Panc1 (cell line): ENCODE results near the gene PPP1R2. TPM values are rescaled to one million over a fixed set of nuclear protein-coding genes. Genes with fewer than 3 reads are reported as not detected.

Source experiments
- ATAC-seq: fragments of 200-7000 bp; cut with Tn5 transposase; 2 replicates; pipeline ENCODE4 v1.9.1; 2020; ENCODE audit warnings: mild to moderate bottlenecking, moderate library complexity
- BruUV-seq: library from RNA; stranded (reverse); fragments of 400-500 nt; replicated peaks from 2 replicates; lab custom pipeline; 2021; lab: Mats Ljungman, UMichigan
- CTCF ChIA-PET: fragments of 300-600 bp; sonication (Branson Sonifier 250); formaldehyde crosslinking; loops from one replicate; lab custom pipeline; 2022; ENCODE audit warnings: antibody characterized with exemption; lab: Charles Lee
- POLR2A ChIA-PET: fragments of 300-600 bp; sonication (Branson Sonifier 250); formaldehyde crosslinking; loops from one replicate; lab custom pipeline; 2022; ENCODE audit warnings: antibody characterized with exemption; lab: Charles Lee
- DNase-seq: peaks from one replicate; pipeline ENCODE4 v3.0.0-alpha.2; 2010; ENCODE audit warnings: low read depth, low spot score
- H3K27ac ChIP-seq: 2 replicates; pipeline ENCODE4 v1.5.1; 2011; ENCODE audit warnings: mild to moderate bottlenecking, low read length, inconsistent platforms
- H3K27me3 ChIP-seq: fragments of 200-500 bp; sonication (Bioruptor generic); 2 replicates; pipeline ENCODE4 v1.6.0; 2014; ENCODE audit warnings: low read length, inconsistent platforms; ENCODE audit not compliant: control insufficient read depth, insufficient read depth
- H3K36me3 ChIP-seq: fragments of 200-500 bp; sonication (Bioruptor generic); 2 replicates; pipeline ENCODE4 v1.5.1; 2014; ENCODE audit warnings: inconsistent platforms, mild to moderate bottlenecking, low read length, moderate library complexity; ENCODE audit not compliant: control insufficient read depth, insufficient read depth
- H3K4me1 ChIP-seq: 2 replicates; pipeline ENCODE4 v1.5.1; 2011; ENCODE audit warnings: inconsistent platforms, mild to moderate bottlenecking, low read length, moderate library complexity; ENCODE audit not compliant: control insufficient read depth, insufficient read depth
- H3K4me3 ChIP-seq, 2 experiments: 2 replicates each; pipeline ENCODE4 v1.5.1; 2011 to 2012; ENCODE audit warnings: low read depth in 2 of 2, low read length in 2 of 2, mild to moderate bottlenecking in 2 of 2, inconsistent platforms in 1 of 2, moderate library complexity in 1 of 2
- H3K9me3 ChIP-seq: fragments of 200-500 bp; sonication (Bioruptor generic); 2 replicates; pipeline ENCODE4 v1.5.1; 2014; ENCODE audit warnings: low read depth, mild to moderate bottlenecking, inconsistent platforms, low read length, moderate library complexity; ENCODE audit not compliant: control insufficient read depth, insufficient read depth
- CTCF ChIP-seq: fragments of 450-650 bp; IDR thresholded peaks from 2 replicates; pipeline ENCODE4 v1.5.1; 2017; ENCODE audit warnings: mild to moderate bottlenecking
- POLR2AphosphoS5 ChIP-seq: IDR thresholded peaks from 2 replicates; pipeline ENCODE4 v1.6.1; 2012; ENCODE audit warnings: mild to moderate bottlenecking, low read depth, low read length, moderate library complexity
- REST ChIP-seq, 2 experiments: IDR thresholded peaks; 2 replicates each; pipeline ENCODE4 v1.6.1; 2011 to 2012; ENCODE audit warnings: low read depth in 2 of 2, control low read depth in 1 of 2, low read length in 1 of 2, mild to moderate bottlenecking in 1 of 2, moderate library complexity in 1 of 2; ENCODE audit not compliant: insufficient read depth in 1 of 2
- SIN3A ChIP-seq: IDR thresholded peaks from 2 replicates; pipeline ENCODE4 v1.6.1; 2012; ENCODE audit warnings: low read depth, mild to moderate bottlenecking, low read length, moderate library complexity, borderline replicate concordance; ENCODE audit not compliant: insufficient read depth
- TCF7L2 ChIP-seq: IDR thresholded peaks from 2 replicates; pipeline ENCODE4 v1.6.1; 2011; ENCODE audit warnings: mild to moderate bottlenecking, low read depth, low read length, inconsistent platforms
- in situ Hi-C: cut with HindIII; loops from 2 replicates; pipeline ENCODE4 v1.10.0; 2016; ENCODE audit warnings: low sequenced_read_pairs, low pct_unique_long_range_greater_than_20kb
- intact Hi-C: fragments of 100-400 bp; cut with micrococcal nuclease; formaldehyde crosslinking; loops from one replicate; pipeline ENCODE4 v1.10.0; 2022; ENCODE audit not compliant: unreplicated experiment
- total RNA-seq: library from RNA; stranded (reverse); gene quantifications from one replicate; pipeline ENCODE4 v1.2.1, GENCODE V29; 2021; ENCODE audit not compliant: unreplicated experiment

Gene PPP1R2
- total RNA-seq, 1 experiment from 2014 or later, result 60.2 TPM

GRCh38 chr3:195512798-195513345 lies 30.3 kb downstream of the PPP1R2 start:
- no peak for DNase-seq
- no peak for ATAC-seq
- no peaks in the 10 kb centered on the region for H3K4me1 ChIP-seq
- in situ Hi-C loops, result no loop called here
- no peaks in the 10 kb centered on the region for H3K9me3 ChIP-seq
- ChIA-PET CTCF (interaction anchor here (1.2 kb wide), 1 partner anchor 242 kb away, joined by 3 read pairs; the partner anchor contains the start of gene XXYLT1), POLR2A (no interaction called here)
- H3K27me3 ChIP-seq, result no peaks in the 10 kb centered on the region
- intact Hi-C loops, result no loop called here
- H3K27ac ChIP-seq, result no peak overlapping the region
- H3K4me3 ChIP-seq, result no peak overlapping the region
- no TSS peak for BruUV-seq
- TF ChIP-seq TCF7L2 (no peak), POLR2AphosphoS5 (no peak), CTCF (no peak), REST (IDR thresholded peaks at IDR 0.05; ENCODE audit: insufficient read depth in 1 of 2, low read depth in 2 of 2, low read length in 1 of 2) (no peak), SIN3A (no peak)
- H3K36me3 ChIP-seq, result peaks cover 7% of the 10 kb centered on the region

GRCh38 chr3:195511136-195511535 lies 32.0 kb downstream of the PPP1R2 start:
- DNase-seq (no peak), ATAC-seq (no peak)
- H3K36me3 ChIP-seq, result peaks cover 2% of the 10 kb centered on the region
- no peaks in the 10 kb centered on the region for H3K9me3 ChIP-seq
- intact Hi-C loops, result no loop called here
- in situ Hi-C loops, result no loop called here
- no peak overlapping the region for H3K27ac ChIP-seq
- no peaks in the 10 kb centered on the region for H3K4me1 ChIP-seq
- no peaks in the 10 kb centered on the region for H3K27me3 ChIP-seq
- CTCF ChIA-PET, result no interaction called here
- BruUV-seq, result no TSS peak
- H3K4me3 ChIP-seq, result no peak overlapping the region
- POLR2A ChIA-PET, result interaction anchor here (0.6 kb wide), 1 partner anchor 48 kb away, joined by 4 read pairs; no protein-coding TSS in a partner anchor
- TF ChIP-seq REST (IDR thresholded peaks at IDR 0.05; ENCODE audit: insufficient read depth in 1 of 2, low read depth in 2 of 2, low read length in 1 of 2), result no peak
- TF ChIP-seq CTCF, result no peak
- no peak for TF ChIP-seq TCF7L2
- no peak for TF ChIP-seq POLR2AphosphoS5
- no peak for TF ChIP-seq SIN3A
